K562 (cell line): ENCODE measurements around the gene SDC3. TPM values are rescaled to one million over a fixed set of nuclear protein-coding genes. Genes with fewer than 3 reads are reported as not detected.

ENCODE experiments used
- ELF4 ChIP-seq: fragments of 450-650 bp; formaldehyde crosslinking; IDR thresholded peaks from 2 replicates; pipeline ENCODE4 v1.4.0; 2022; ENCODE audit warnings: missing genetic modification characterization
- FOXA1 ChIP-seq: fragments of 450-650 bp; IDR thresholded peaks from 2 replicates; pipeline ENCODE4 v1.6.1; 2016; ENCODE audit warnings: mild to moderate bottlenecking, borderline replicate concordance
- MECOM ChIP-seq: fragments of 250-450 bp; sonication (Bioruptor Pico); IDR thresholded peaks from 2 replicates; pipeline ENCODE4 v1.8.0; 2022; ENCODE audit warnings: inconsistent platforms
- ZNF133 ChIP-seq: fragments of 250-450 bp; sonication (Bioruptor Pico); IDR thresholded peaks from 2 replicates; pipeline ENCODE4 v1.4.0; 2020; ENCODE audit warnings: mild to moderate bottlenecking
- ZNF584 ChIP-seq: fragments of 200-800 bp; sonication (Bioruptor generic); IDR thresholded peaks from 2 replicates; pipeline ENCODE4 v1.6.1; 2016; ENCODE audit warnings: low read depth, mild to moderate bottlenecking, missing genetic modification characterization, missing compliant biosample characterization
- ZNF764 ChIP-seq: fragments of 250-450 bp; sonication (Bioruptor Pico); IDR thresholded peaks from 2 replicates; pipeline ENCODE4 v1.4.0; 2020; ENCODE audit warnings: low read depth, mild to moderate bottlenecking, moderate library complexity
- polyA plus RNA-seq, 8 experiments: library from polyadenylated mRNA; depleted of rRNA in 4 of 8; stranded (reverse) in 5 of 8; unstranded in 3 of 8; fragments of >200 nt; fragmentation: Nextera tagmentation in 2 of 8; fragmentation: Illumina TruSeq in 1 of 8; extraction: Ambion mirVana in 2 of 8; extraction: Trizol in 1 of 8; gene quantifications; 2 replicates each; pipeline versions ENCODE4 v1.2.1 to v1.2.3, GENCODE V29; 2011 to 2014; ENCODE audit warnings: inconsistent platforms in 1 of 8, missing spikeins in 1 of 8
- total RNA-seq, 7 experiments: library from RNA; depleted of rRNA in 6 of 7; stranded (reverse); fragments of >200 nt in 6 of 7; fragmentation: Illumina TruSeq in 2 of 7; extraction: Trizol in 2 of 7; gene quantifications; 2 replicates each; pipeline versions ENCODE4 v1.2.1 to v1.2.3, GENCODE V29; 2011 to 2021; ENCODE audit warnings: low replicate concordance in 1 of 7
- TF ChIP-seq, protein P1 (sequence below): fragments of 450-650 bp; IDR thresholded peaks from 2 replicates; pipeline ENCODE4 v1.6.1; 2017; ENCODE audit warnings: antibody characterized with exemption, mild to moderate bottlenecking
- TF ChIP-seq, protein P2 (sequence below), 2 experiments: fragments of 150-350 bp in 1 of 2; IDR thresholded peaks; 2 replicates each; pipeline ENCODE4 v1.6.1; 2012 to 2016; ENCODE audit warnings: low read depth in 2 of 2, low read length in 2 of 2, mild to moderate bottlenecking in 1 of 2, moderate library complexity in 1 of 2
- TF ChIP-seq, protein P3 (sequence below): fragments of 450-650 bp; conservative IDR thresholded peaks from 2 replicates; pipeline ENCODE4 v1.6.1; 2016; ENCODE audit warnings: missing genetic modification characterization, low read depth, mild to moderate bottlenecking, missing compliant biosample characterization, moderate library complexity
- TF ChIP-seq, protein P4 (sequence below): fragments of 450-650 bp; IDR thresholded peaks from 2 replicates; pipeline ENCODE4 v1.6.1; 2017; ENCODE audit warnings: mild to moderate bottlenecking, moderate library complexity

SDC3 gene
- total and polyA plus RNA-seq, 9 of the 15 experiments (the other 6 are each of a cell fraction or from before 2014, with no cell fraction given) = 0.38 to 44.1 (median 12.1) TPM

DNA sequence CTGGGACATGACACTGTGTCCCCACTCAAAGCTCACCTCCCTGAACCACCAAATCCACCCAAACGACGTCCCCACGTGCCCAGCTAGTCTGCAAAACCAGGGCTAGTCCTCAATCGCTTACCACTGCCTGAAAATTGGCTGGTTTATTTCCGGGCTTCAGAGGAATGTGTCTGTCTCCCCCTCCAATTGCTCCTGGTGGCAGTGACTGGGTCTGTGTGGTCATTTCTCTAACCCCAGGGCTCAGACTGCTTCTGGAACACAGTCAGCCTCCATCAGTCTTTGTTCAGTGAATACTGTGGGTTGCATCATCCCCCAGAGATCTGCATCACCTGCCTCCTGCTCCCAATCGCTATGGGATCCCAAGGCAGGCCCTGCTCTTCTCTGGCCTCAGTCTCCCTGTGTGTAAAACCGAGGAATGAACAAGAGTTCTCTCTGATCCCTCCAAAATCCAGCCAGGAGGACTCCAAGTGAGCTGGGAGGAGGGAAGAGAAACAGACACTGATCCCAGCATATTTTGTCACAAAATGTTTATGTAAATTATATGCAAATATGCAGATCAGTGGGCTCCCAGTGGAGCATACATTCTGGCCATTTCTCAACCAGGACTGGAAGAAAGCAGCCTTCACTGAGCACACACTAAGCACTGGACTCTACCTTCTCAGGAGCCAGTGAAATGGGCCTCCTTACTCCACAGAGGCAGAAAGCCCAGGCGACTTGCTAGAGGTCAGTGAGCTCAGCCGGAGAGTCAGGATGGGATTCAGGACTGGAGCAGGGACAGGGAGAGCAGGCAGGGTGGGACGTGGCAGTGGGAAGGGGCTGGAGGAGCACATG lies 20.9 kb downstream of the SDC3 start (continued):
- TF ChIP-seq ZNF584 (CRISPR knock-in tag) (no peak; the same call in 1 of the 2 replicates), MECOM (CRISPR knock-in tag) (peak; percentile 82), ZNF133 (CRISPR knock-in tag) (no peak), FOXA1 (no peak), ZNF764 (CRISPR knock-in tag) (no peak), ELF4 (0 out of 2 replicates have a peak, but pooled peaks have one; percentile 49)
- TF ChIP-seq, protein P1, sequence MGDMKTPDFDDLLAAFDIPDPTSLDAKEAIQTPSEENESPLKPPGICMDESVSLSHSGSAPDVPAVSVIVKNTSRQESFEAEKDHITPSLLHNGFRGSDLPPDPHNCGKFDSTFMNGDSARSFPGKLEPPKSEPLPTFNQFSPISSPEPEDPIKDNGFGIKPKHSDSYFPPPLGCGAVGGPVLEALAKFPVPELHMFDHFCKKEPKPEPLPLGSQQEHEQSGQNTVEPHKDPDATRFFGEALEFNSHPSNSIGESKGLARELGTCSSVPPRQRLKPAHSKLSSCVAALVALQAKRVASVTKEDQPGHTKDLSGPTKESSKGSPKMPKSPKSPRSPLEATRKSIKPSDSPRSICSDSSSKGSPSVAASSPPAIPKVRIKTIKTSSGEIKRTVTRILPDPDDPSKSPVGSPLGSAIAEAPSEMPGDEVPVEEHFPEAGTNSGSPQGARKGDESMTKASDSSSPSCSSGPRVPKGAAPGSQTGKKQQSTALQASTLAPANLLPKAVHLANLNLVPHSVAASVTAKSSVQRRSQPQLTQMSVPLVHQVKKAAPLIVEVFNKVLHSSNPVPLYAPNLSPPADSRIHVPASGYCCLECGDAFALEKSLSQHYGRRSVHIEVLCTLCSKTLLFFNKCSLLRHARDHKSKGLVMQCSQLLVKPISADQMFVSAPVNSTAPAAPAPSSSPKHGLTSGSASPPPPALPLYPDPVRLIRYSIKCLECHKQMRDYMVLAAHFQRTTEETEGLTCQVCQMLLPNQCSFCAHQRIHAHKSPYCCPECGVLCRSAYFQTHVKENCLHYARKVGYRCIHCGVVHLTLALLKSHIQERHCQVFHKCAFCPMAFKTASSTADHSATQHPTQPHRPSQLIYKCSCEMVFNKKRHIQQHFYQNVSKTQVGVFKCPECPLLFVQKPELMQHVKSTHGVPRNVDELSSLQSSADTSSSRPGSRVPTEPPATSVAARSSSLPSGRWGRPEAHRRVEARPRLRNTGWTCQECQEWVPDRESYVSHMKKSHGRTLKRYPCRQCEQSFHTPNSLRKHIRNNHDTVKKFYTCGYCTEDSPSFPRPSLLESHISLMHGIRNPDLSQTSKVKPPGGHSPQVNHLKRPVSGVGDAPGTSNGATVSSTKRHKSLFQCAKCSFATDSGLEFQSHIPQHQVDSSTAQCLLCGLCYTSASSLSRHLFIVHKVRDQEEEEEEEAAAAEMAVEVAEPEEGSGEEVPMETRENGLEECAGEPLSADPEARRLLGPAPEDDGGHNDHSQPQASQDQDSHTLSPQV = peak; percentile 77
- TF ChIP-seq, protein P2, sequence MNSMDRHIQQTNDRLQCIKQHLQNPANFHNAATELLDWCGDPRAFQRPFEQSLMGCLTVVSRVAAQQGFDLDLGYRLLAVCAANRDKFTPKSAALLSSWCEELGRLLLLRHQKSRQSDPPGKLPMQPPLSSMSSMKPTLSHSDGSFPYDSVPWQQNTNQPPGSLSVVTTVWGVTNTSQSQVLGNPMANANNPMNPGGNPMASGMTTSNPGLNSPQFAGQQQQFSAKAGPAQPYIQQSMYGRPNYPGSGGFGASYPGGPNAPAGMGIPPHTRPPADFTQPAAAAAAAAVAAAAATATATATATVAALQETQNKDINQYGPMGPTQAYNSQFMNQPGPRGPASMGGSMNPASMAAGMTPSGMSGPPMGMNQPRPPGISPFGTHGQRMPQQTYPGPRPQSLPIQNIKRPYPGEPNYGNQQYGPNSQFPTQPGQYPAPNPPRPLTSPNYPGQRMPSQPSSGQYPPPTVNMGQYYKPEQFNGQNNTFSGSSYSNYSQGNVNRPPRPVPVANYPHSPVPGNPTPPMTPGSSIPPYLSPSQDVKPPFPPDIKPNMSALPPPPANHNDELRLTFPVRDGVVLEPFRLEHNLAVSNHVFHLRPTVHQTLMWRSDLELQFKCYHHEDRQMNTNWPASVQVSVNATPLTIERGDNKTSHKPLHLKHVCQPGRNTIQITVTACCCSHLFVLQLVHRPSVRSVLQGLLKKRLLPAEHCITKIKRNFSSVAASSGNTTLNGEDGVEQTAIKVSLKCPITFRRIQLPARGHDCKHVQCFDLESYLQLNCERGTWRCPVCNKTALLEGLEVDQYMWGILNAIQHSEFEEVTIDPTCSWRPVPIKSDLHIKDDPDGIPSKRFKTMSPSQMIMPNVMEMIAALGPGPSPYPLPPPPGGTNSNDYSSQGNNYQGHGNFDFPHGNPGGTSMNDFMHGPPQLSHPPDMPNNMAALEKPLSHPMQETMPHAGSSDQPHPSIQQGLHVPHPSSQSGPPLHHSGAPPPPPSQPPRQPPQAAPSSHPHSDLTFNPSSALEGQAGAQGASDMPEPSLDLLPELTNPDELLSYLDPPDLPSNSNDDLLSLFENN (IDR thresholded peaks at IDR 0.05; ENCODE audit: low read depth in 2 of 2, low read length in 2 of 2) = no peak; a peak in 1 of 4 replicates
- TF ChIP-seq, protein P3, sequence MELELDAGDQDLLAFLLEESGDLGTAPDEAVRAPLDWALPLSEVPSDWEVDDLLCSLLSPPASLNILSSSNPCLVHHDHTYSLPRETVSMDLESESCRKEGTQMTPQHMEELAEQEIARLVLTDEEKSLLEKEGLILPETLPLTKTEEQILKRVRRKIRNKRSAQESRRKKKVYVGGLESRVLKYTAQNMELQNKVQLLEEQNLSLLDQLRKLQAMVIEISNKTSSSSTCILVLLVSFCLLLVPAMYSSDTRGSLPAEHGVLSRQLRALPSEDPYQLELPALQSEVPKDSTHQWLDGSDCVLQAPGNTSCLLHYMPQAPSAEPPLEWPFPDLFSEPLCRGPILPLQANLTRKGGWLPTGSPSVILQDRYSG (tag) = peak; percentile 49; the same call in 1 of the 2 replicates
- TF ChIP-seq, protein P4, sequence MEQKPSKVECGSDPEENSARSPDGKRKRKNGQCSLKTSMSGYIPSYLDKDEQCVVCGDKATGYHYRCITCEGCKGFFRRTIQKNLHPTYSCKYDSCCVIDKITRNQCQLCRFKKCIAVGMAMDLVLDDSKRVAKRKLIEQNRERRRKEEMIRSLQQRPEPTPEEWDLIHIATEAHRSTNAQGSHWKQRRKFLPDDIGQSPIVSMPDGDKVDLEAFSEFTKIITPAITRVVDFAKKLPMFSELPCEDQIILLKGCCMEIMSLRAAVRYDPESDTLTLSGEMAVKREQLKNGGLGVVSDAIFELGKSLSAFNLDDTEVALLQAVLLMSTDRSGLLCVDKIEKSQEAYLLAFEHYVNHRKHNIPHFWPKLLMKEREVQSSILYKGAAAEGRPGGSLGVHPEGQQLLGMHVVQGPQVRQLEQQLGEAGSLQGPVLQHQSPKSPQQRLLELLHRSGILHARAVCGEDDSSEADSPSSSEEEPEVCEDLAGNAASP = no peak
